Stimulated activated CD4-positive, alpha-beta T cell treated with anti-CD3 and anti-CD28 coated beads, Interleukin-4, amount 100 ng/mL, for 4 hours (primary cell): ENCODE results near the gene ACRV1.
A peak's percentile ranks its signal among the peaks of the same experiment; 100 is the strongest.

Experiments used
- DNase-seq, 2 experiments: peaks; one replicate each; pipeline ENCODE4 v3.0.0-alpha.2; 2020

Gene ACRV1

DNA sequence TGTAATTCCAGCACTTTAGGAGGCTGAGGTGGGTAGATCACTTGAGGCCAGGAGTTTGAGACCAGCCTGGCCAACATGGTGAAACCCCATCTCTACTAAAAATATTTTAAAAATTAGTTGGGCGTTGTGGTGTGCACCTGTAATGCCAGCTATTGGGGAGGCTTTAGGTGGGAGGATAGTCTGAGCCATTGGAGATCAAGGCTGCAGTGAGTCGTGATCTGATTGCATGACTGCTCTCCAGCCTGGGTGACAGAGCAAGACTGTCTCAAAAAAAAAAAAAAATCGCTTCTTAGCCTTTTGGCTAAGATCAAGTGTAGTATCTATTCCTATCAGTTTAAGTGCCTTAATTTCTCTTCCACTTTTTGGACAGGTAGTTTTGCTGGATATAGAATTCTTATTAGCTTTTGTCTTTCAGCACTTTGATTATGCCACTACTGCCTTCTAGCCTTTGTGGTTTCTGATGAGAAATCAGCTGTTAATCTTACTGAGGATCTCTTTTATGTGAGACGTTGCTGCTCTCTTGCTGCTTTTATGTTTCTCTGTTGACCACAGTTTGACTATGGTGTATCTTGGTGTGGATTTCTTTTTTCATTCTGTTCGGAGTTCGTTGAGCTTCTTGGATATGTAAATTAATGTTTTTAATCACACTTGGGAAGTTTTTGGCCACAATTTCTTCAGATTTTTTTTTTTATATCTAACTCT lies 31.0 kb downstream of the ACRV1 start:
- no peak for DNase-seq

GRCh38 chr11:125645871-125646270 lies 34.8 kb downstream of the ACRV1 start:
- no peak for DNase-seq

DNA sequence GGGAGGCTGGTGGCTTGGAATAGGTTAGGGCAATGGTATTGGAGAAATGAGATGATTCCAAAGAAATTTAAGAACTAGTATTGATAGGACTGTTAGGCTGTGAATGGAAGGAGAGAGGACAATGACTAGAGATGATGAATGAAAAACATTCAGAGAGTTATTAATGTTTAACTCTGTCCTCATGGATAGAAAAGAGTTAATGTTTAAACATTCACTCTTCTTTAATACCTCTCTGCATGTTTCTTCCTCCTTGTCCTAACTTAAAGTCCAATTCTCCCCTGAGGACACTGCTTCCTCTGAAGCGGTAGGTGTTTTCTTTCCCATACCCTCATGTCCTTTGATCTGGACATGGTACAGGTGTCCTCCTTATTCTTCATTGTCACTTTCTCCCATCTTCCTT lies 42.3 kb downstream of the ACRV1 start:
- DNase-seq: no peak

GRCh38 chr11:125637840-125638239 lies 42.8 kb downstream of the ACRV1 start:
- DNase-seq: no peak

DNA sequence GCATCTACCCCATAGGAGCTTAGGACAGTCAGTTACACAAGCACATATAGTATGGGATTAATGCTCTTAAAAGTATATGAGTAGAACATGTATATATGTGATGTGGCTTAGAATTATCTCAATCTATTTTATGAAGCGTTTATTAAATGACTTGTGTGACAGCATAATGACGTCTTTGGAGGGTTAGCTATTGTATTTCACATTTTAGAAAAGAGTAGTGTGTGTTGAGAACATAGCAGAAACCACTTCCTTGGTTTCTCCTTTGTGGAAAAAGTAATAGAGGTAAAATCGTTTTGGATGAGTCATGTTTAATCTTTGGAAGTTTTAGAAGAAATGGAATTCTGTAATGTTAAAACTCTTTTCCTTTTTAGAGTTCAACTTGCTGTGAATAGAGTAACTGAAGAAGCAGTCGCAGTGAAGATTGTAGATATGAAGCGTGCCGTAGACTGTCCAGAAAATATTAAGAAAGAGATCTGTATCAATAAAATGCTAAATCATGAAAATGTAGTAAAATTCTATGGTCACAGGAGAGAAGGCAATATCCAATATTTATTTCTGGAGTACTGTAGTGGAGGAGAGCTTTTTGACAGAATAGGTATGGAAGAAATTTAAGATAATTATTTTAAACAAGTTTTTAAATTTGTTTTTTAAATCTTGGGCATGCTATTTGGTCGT lies 53.3 kb downstream of the ACRV1 start:
- no peak for DNase-seq

- DNase-seq: no peak
Measured at GRCh38 chr11:125626288-125626950, 54.2 kb downstream of the ACRV1 start.

GRCh38 chr11:125625630-125626287 lies 54.9 kb downstream of the ACRV1 start:
- DNase-seq: peak; percentile 80 to 82

GRCh38 chr11:125625225-125625629 lies 55.4 kb downstream of the ACRV1 start:
- no peak for DNase-seq

- DNase-seq: no peak
Measured at GRCh38 chr11:125624756-125625213, 55.9 kb downstream of the ACRV1 start, which contains the start of gene CHEK1. TSS of gene CHEK1 (plus strand) at chr11:125625163. CDS start at chr11:125626769, 1,606 bp downstream.

GRCh38 chr11:125623064-125623463 lies 57.6 kb downstream of the ACRV1 start:
- DNase-seq: no peak

DNA sequence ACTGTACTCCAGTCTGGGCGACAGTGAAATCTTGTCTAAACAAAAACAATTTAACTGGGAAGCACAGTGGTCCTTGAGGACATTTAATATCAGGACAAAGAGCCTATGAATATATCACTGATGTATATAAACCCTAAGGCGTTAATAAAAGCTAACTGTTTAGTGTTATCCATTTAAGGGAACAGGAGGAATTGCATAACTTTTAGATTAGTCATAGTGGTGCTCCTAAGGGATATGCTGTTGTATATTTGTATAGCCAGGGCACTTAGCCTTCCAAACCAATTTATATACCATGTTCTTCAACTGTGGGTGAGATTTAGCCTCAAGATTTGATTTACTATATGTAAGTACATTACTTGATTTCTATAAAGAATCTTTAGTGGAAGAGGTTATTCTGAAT lies 58.7 kb downstream of the ACRV1 start:
- no peak for DNase-seq
